ENCODE results near the gene AMPH.

DNA sequence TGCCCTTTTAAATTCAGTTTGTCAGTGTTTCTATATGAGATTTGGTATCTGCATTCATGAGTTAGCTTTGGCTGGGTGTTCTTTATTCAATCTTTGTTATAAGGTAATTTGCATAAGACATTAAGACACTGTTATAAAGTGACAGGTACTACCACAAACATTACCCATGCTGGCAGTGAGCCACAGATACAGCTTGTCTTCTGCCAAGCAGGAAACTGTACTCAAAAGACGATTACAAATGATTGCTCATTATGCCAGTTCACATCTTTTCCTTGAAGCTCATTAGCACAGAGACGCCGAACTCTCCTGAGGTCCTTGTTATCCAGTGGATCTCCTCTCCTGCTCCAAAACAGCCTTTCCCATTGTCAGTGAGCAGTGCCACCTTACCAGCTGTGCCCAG lies 30.4 kb downstream of the AMPH start:
- TF ChIP-seq CTCF (conservative IDR thresholded peaks at IDR 0.05 in 1 of 2, IDR thresholded peaks at IDR 0.05 in 1 of 2; ENCODE audit: low read depth in 1 of 2, low read length in 2 of 2) = no peak
- TF ChIP-seq EZH2 (IDR thresholded peaks at IDR 0.05; ENCODE audit: low read length, missing control alignments) = no peak
